MG63 (cell line): ENCODE data around the gene TIMM10. TPM values are rescaled to one million over a fixed set of nuclear protein-coding genes. Genes with fewer than 3 reads are reported as not detected.

ENCODE experiments used
- DNase-seq: peaks from one replicate; pipeline ENCODE4 v3.0.0-alpha.2; 2020
- H3K27me3 ChIP-seq: fragments of 250-450 bp; sonication (Bioruptor Pico); 2 replicates; pipeline ENCODE4 v1.5.1; 2020; ENCODE audit warnings: mild to moderate bottlenecking, moderate library complexity
- H3K36me3 ChIP-seq: fragments of 250-450 bp; sonication (Bioruptor Pico); 2 replicates; pipeline ENCODE4 v1.5.1; 2020; ENCODE audit warnings: mild to moderate bottlenecking, moderate library complexity
- H3K4me3 ChIP-seq: fragments of 250-450 bp; sonication (Bioruptor Pico); 2 replicates; pipeline ENCODE4 v1.5.1; 2020; ENCODE audit warnings: mild to moderate bottlenecking, moderate library complexity
- H3K9me3 ChIP-seq: fragments of 250-450 bp; sonication (Bioruptor Pico); 2 replicates; pipeline ENCODE4 v1.5.1; 2020; ENCODE audit warnings: mild to moderate bottlenecking, moderate library complexity
- total RNA-seq: library from RNA; depleted of rRNA; stranded (reverse); fragments of >200 nt; shearing (Covaris generic); gene quantifications from 2 replicates; pipeline ENCODE4 v1.2.3, GENCODE V29; 2014; ENCODE audit warnings: low replicate concordance

The TIMM10 gene
- total RNA-seq, 1 experiment from 2014 or later, result 99.6 TPM

GRCh38 chr11:57514538-57515331 is 15.8 kb downstream of the TIMM10 start:
- no peaks in the 10 kb centered on the region for H3K9me3 ChIP-seq
- DNase-seq, result peak; percentile 48
- H3K36me3 ChIP-seq, result no peaks in the 10 kb centered on the region
- H3K27me3 ChIP-seq, result no peaks in the 10 kb centered on the region
- peak overlapping the region; percentile 73 for H3K4me3 ChIP-seq

DNA sequence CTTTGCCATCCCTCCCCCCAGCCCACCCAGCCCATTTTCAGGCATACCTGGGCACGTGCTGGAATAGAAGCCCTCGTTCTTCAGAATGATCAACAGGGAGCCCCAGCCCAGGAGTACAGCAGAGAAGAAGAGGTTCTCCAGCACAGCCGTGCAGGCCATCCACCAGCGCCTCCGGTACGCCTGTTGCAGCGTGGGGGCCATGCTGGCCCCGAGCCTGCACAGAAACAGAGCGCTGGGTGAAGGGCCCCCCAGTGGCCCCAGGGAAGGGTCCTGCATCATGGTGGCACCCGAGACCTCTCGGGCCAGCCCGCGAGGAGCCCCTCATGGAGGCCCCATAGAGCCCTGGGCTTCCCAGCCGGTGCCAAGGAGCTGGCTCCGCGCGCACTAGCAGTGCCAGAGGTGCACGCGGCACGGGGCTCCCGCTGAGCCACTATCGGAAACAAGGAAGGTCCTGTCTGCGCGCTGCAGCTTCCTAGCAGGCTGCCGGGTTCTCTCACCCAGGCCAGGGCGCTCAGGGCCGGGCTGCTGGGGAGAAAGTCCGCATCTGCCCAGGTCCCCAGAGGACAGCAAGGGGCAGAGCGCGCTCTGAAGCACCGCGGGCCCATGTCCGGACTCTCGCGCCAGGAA is 16.5 kb downstream of the TIMM10 start:
- no peak for DNase-seq
- H3K4me3 ChIP-seq, result peak overlapping the region; percentile 73; the same call in 1 of the 2 replicates
- no peaks in the 10 kb centered on the region for H3K9me3 ChIP-seq
- no peaks in the 10 kb centered on the region for H3K36me3 ChIP-seq
- no peaks in the 10 kb centered on the region for H3K27me3 ChIP-seq

DNA sequence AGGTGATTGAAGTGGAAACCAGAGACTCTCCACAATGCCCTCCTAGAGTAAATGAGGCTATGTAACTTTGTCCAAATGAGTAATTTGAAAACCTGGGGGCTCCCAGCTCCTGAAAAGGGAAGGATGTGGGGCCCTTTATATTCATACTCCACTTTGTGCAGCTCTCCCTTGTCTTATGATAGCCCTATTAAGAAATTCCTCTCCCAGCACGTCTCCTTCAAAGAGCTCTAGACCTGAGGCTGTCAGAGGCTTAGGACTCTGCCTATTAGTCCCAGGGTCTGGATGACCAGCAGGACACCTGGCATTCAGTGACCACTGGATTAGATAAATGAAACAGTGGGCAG is 17.1 kb downstream of the TIMM10 start:
- DNase-seq, result no peak
- H3K4me3 ChIP-seq, result no peak overlapping the region
- no peaks in the 10 kb centered on the region for H3K27me3 ChIP-seq
- no peaks in the 10 kb centered on the region for H3K36me3 ChIP-seq
- H3K9me3 ChIP-seq, result no peaks in the 10 kb centered on the region

- H3K4me3 ChIP-seq, result no peak overlapping the region
- H3K27me3 ChIP-seq, result no peaks in the 10 kb centered on the region
- no peaks in the 10 kb centered on the region for H3K36me3 ChIP-seq
- no peak for DNase-seq
- H3K9me3 ChIP-seq, result no peaks in the 10 kb centered on the region
Measured at GRCh38 chr11:57512646-57513451, 17.7 kb downstream of the TIMM10 start.

DNA sequence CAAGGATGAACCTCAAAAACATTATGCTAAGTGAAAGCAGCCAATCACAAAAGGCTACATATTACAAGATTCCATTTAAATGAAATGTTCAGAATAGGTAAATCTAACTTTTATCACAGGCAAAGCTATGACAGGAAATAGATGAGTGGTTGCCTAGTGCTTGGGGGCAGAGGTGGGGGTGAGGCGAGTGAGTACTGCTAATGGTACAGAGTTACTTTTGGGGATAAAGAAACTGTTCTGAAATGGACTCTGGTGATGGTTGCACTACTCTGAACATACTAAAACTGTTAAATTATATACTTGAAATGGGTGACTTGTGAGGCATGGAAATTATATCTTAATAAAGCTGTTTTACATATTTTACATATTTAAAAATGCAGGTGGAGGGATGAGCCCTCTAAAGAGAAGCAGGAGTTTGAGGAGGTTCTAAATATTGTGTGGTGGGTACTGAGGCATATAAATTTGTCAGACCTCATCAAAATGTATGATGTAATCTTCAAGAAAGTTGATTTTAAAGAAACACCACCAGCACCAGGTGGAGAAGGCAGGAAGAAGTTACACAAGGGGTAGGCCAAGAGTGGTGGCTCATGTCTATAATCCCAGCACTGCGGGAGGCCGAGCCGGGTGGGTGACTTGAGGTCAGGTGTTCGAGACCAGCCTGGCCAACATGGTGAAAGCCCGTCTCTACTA is 18.7 kb downstream of the TIMM10 start:
- DNase-seq, result no peak
- H3K9me3 ChIP-seq, result no peaks in the 10 kb centered on the region
- H3K36me3 ChIP-seq, result no peaks in the 10 kb centered on the region

DNA sequence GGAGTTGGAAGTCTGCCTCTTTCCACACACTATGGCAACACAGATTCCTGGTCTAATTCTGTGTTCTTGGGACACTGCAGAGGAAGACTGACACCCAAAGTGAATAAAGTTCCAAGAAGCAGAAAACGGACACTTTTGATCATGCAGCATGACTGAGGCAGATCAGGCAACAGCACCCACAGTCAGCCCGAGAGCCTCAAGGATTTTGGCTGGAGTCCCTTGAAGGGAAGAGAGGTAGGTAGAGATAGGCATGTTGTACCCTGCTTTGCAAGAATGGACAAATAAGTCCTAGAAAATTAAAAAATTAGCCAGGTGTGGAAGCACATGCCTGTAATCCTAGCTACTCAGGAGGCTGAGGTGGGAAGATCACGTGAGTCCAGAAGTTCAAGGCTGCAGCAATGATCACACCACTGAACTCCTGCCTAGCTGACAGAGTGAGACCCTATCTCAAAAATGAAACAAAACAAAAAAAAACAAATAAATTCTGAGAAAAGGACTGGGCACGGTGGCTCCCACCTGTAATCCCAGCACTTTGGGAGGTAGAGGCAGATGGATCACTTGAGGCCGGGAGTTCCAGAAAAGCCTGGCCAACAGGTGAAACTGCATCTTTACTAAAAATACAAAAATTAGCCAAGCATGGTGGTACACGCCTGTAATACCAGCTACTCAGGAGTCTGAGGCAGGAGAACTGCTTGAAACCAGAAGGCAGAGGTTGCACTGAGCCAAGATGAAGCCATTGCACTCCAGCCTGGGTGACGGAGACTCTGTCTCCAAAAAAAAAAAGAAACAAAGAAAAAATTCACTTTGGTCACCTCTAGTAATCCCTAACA is 22.0 kb downstream of the TIMM10 start:
- Histone ChIP-seq H3K36me3 (no peaks in the 10 kb centered on the region), H3K27me3 (no peaks in the 10 kb centered on the region), H3K9me3 (no peaks in the 10 kb centered on the region), H3K4me3 (no peak overlapping the region)
- DNase-seq, result no peak

More for the DNA sequence above, 18.7 kb downstream of the TIMM10 start:
- H3K27me3 ChIP-seq, result no peaks in the 10 kb centered on the region
- no peak overlapping the region for H3K4me3 ChIP-seq

DNA sequence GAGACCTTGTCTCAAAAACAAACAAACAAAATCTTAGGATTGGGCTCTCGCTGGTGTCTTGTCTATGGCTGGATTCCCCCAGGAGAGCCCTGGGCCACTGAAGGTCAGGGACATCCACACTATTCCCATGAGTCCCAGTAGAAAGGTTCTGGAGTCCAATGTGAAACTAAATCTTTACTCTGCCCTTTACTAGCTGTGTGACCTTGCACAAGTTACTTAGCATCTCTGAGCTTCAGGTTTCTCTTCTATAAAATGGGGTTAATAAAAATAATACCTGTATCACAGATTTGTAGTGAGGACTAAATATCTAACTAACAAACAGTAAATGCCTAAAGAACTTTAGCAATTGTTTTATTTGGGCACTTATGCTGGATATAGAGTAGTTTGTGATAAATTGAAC is 24.0 kb downstream of the TIMM10 start:
- no peak overlapping the region for H3K4me3 ChIP-seq
- no peaks in the 10 kb centered on the region for H3K27me3 ChIP-seq
- H3K36me3 ChIP-seq, result no peaks in the 10 kb centered on the region
- no peaks in the 10 kb centered on the region for H3K9me3 ChIP-seq
- no peak for DNase-seq

DNA sequence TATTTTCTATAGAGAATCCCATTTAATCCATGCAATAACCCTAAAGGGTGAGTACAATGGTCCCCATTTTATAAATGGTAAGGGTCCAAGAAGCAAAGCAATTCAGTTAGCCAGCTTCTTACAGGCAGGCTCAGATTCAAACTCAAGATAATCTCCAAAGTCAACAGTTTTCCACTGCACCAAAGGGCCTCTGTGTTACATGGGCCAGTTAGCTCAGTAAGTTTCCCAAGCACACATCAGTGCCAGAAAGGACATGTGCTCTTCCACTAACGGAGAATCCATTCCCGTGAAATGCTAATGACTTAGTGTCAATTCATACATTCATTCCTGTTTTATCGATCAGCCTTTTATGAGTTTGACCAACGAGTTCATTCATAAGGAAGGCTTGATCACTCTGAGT is 26.0 kb downstream of the TIMM10 start:
- DNase-seq, result no peak
- Histone ChIP-seq H3K27me3 (no peaks in the 10 kb centered on the region), H3K36me3 (no peaks in the 10 kb centered on the region), H3K4me3 (no peak overlapping the region), H3K9me3 (no peaks in the 10 kb centered on the region)

- Histone ChIP-seq H3K9me3 (no peaks in the 10 kb centered on the region), H3K36me3 (no peaks in the 10 kb centered on the region), H3K27me3 (no peaks in the 10 kb centered on the region), H3K4me3 (no peak overlapping the region)
- DNase-seq, result no peak
Measured at GRCh38 chr11:57502870-57503269, 27.7 kb downstream of the TIMM10 start.

DNA sequence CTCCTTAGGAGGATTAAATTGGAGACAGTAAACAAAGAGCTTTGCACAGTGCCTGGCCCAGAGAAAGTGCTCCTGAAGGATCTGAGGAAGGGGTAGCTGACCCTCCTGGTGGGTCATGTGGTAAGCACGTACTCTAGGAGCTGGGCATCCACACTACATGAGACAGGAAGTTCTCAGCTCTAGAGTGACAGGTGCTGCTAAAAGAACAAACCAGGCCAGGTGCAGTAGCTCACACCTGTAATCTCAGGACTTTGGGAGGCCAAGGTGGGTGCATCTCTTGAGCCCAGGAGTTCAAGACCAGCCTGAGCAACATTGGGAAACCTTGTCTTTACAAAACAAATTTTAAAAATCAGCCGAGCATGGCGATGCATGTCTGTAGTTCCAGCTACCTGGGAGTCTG is 28.2 kb downstream of the TIMM10 start:
- no peak for DNase-seq
- Histone ChIP-seq H3K36me3 (no peaks in the 10 kb centered on the region), H3K4me3 (no peak overlapping the region), H3K9me3 (no peaks in the 10 kb centered on the region), H3K27me3 (no peaks in the 10 kb centered on the region)

DNA sequence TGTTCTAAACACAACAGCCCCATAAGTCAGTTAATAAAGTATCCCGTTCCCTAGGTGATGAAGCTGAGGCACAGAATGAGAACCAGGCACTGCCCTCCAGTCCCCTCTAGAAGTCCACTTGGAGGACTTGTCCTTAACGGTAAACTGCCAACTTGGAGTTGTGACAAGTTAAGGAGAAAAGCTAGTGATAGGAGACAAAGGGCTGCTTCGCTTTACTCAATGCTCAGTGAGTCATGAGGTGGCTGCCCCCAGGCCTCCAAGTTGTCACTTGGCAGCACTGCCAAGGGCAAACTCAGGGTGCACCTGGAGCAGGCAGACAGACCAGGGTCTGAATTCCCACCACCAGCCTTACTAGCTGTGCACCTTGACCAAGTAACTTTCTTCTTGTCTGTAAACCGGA is 28.6 kb downstream of the TIMM10 start:
- H3K4me3 ChIP-seq, result no peak overlapping the region
- DNase-seq, result no peak
- H3K27me3 ChIP-seq, result no peaks in the 10 kb centered on the region

DNA sequence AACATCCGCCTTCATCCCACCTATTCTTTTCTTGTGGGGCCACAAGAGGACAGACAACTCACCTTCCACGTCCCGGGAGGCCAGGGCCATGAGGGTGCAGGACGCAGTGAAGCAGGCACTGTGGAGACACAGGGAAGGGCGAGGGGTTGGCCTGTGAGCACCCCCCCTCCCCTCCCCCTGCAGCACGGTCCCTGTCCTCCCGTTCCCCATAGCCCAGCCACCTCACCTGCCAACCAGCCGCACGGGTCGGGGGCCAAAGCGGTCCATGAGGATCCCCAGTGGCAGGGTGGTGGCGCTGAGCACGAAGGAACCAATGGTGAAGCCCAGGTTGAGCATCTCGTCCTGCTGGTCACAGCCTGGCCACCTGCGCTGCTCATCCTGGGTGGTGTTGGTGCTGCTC is 29.6 kb downstream of the TIMM10 start:
- H3K4me3 ChIP-seq, result no peak overlapping the region
- no peaks in the 10 kb centered on the region for H3K36me3 ChIP-seq
- H3K27me3 ChIP-seq, result no peaks in the 10 kb centered on the region
- no peaks in the 10 kb centered on the region for H3K9me3 ChIP-seq
- no peak for DNase-seq

More for the DNA sequence above, 28.6 kb downstream of the TIMM10 start:
- no peaks in the 10 kb centered on the region for H3K36me3 ChIP-seq
- H3K9me3 ChIP-seq, result no peaks in the 10 kb centered on the region

DNA sequence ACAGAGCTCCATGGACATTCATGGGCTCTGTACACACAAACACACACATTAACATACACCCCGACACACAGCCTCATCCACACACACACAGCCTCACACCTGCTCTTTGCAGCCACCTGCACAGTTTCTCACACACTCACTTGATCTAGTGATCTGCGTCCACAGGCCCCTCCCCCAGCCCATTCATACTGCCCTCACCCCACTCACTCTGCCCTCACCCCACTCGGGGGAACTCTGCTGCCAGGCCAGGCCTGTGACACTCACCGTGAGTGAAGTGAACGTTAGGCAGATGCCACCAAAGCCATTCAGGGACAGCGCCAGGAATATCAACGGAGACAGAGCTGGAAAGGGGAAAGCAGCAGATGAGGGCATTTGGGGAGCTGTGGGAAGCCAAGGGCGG is 30.0 kb downstream of the TIMM10 start:
- Histone ChIP-seq H3K9me3 (no peaks in the 10 kb centered on the region), H3K4me3 (no peak overlapping the region), H3K36me3 (no peaks in the 10 kb centered on the region), H3K27me3 (no peaks in the 10 kb centered on the region)
- DNase-seq, result no peak

DNA sequence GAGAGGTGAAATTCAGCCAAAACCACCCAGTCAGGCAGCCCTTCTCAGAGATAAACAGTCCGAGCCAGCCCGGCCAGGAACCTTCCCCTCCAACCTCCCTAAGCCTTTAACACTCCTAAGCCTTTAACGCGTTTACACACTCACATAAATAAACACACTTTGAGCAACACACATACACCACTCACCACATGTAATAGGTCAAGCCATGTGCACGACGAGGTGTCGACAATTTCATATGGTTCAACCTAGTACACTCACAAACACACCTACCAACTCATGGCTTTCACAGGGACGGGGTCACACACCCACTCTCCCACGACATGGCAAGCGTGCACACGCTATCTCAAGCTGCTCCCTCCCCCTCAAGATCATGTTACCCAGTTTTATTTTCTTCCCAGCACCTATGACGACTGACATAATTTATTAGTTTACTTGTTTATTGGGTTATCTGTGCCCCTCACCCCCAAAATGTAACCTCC is 30.5 kb downstream of the TIMM10 start:
- Histone ChIP-seq H3K9me3 (no peaks in the 10 kb centered on the region), H3K4me3 (peak overlapping the region; percentile 28), H3K27me3 (no peaks in the 10 kb centered on the region), H3K36me3 (no peaks in the 10 kb centered on the region)
- DNase-seq, result no peak

- H3K36me3 ChIP-seq, result no peaks in the 10 kb centered on the region
- H3K27me3 ChIP-seq, result no peaks in the 10 kb centered on the region
- DNase-seq, result peak; percentile 95
- H3K4me3 ChIP-seq, result peak overlapping the region; percentile 28
- no peaks in the 10 kb centered on the region for H3K9me3 ChIP-seq
Measured at GRCh38 chr11:57499413-57499982, 31.1 kb downstream of the TIMM10 start.

GRCh38 chr11:57498540-57498939 is 32.0 kb downstream of the TIMM10 start:
- H3K27me3 ChIP-seq, result no peaks in the 10 kb centered on the region
- no peak overlapping the region for H3K4me3 ChIP-seq
- DNase-seq, result no peak
- H3K9me3 ChIP-seq, result no peaks in the 10 kb centered on the region
- no peaks in the 10 kb centered on the region for H3K36me3 ChIP-seq
